Gastrocnemius medialis (tissue), 4 donors: ENCODE measurements around the gene CRYAA.
"Not testable (repeated sequence)": the region's sequence is repeated elsewhere in the genome, so short reads cannot be mapped to it uniquely, and the experiment has no call there.

Experiments
- POLR2A ChIP-seq, 2 donors: fragments of 450-650 bp; IDR thresholded peaks; one replicate each; pipeline ENCODE4 v1.6.1; 2017; ENCODE audit warnings: antibody characterized with exemption in 2 of 2, mild to moderate bottlenecking in 2 of 2, moderate library complexity in 2 of 2
- TF ChIP-seq, protein P1 (sequence below), 5 experiments: fragments of 450-650 bp in 3 of 5; fragments of 200-600 bp in 2 of 5; sonication (generic) in 2 of 5; IDR thresholded peaks in 4 of 5; conservative IDR thresholded peaks in 1 of 5; 1 replicate in 4 of 5; 2 replicates in 1 of 5; pipeline ENCODE4 v1.5.1; 2016 to 2019; ENCODE audit warnings: antibody characterized with exemption in 5 of 5, mild to moderate bottlenecking in 3 of 5, moderate library complexity in 3 of 5

DNA sequence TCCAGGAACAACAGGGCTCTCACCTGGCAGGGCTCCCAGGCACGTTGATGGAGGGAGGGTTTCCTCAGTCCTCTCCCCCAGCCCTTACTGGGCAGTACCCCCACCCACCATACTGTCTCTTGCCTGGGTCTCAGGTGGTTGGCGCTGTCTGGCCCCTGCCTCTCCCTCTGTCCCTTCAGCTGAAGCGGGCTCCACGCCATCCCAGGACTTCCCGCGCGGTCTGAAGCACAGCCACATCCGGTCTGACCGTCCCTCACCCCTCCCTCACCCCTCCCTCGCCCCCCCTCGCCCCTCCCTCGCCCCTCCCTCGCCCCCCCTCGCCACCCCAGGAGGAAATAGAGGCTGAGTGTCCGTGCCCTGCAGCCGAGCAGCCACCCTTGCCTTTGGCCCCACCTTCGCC is 27.4 kb upstream of the CRYAA start:
- TF ChIP-seq, protein P1, sequence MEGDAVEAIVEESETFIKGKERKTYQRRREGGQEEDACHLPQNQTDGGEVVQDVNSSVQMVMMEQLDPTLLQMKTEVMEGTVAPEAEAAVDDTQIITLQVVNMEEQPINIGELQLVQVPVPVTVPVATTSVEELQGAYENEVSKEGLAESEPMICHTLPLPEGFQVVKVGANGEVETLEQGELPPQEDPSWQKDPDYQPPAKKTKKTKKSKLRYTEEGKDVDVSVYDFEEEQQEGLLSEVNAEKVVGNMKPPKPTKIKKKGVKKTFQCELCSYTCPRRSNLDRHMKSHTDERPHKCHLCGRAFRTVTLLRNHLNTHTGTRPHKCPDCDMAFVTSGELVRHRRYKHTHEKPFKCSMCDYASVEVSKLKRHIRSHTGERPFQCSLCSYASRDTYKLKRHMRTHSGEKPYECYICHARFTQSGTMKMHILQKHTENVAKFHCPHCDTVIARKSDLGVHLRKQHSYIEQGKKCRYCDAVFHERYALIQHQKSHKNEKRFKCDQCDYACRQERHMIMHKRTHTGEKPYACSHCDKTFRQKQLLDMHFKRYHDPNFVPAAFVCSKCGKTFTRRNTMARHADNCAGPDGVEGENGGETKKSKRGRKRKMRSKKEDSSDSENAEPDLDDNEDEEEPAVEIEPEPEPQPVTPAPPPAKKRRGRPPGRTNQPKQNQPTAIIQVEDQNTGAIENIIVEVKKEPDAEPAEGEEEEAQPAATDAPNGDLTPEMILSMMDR (IDR thresholded peaks at IDR 0.05 in 4 of 5, conservative IDR thresholded peaks at IDR 0.05 in 1 of 5), result not testable (repeated sequence)
- TF ChIP-seq POLR2A (IDR thresholded peaks at IDR 0.05), result not testable (repeated sequence)
